T-helper 2 cell treated with Interferon-gamma antibody and Interleukin-4, amounts not matched to agents 100 ng/mL and 5 ng/mL, for 36 hours (primary cell): ENCODE results near the gene TLX1. TPM values are rescaled to one million over a fixed set of nuclear protein-coding genes. Genes with fewer than 3 reads are reported as not detected.

Source experiments
- intact Hi-C: fragments of 100-400 bp; cut with micrococcal nuclease; formaldehyde crosslinking; loops from one replicate; pipeline ENCODE4 v1.15.1; 2023
- total RNA-seq: library from RNA; stranded (reverse); gene quantifications from 2 replicates; pipeline ENCODE4 v1.2.3, GENCODE V29; 2022

The TLX1 gene
- total RNA-seq: not detected in 2 replicates

GRCh38 chr10:101130984-101131961, at the start of gene TLX1:
TSS of gene TLX1 (plus strand) at chr10:101131300. CDS start at chr10:101131542, 242 bp downstream.
- intact Hi-C loops: loop anchor here (2.0 to 10.0 kb wide), 5 partner anchors 16 to 399 kb away; partner anchors contain the start of genes LBX1 and PAX2

GRCh38 chr10:101085846-101086245, 45.3 kb upstream of the TLX1 start:
- intact Hi-C loops: no loop called here

- intact Hi-C loops: no loop called here
Observed at GRCh38 chr10:101087376-101087775, 43.7 kb upstream of the TLX1 start.

- intact Hi-C loops: no loop called here
Observed at GRCh38 chr10:101087965-101088364, 43.1 kb upstream of the TLX1 start.

- intact Hi-C loops: no loop called here
Observed at GRCh38 chr10:101089520-101090299, 41.4 kb upstream of the TLX1 start.

GRCh38 chr10:101090597-101090996, 40.5 kb upstream of the TLX1 start:
- intact Hi-C loops: no loop called here

GRCh38 chr10:101091546-101092290, 39.4 kb upstream of the TLX1 start:
- intact Hi-C loops: no loop called here

- intact Hi-C loops: no loop called here
Observed at GRCh38 chr10:101092881-101093354, 38.2 kb upstream of the TLX1 start.

- intact Hi-C loops: no loop called here
Observed at GRCh38 chr10:101094121-101094879, 36.8 kb upstream of the TLX1 start.

- intact Hi-C loops: loop anchor here (1.0 kb wide), 1 partner anchor 47 kb away; no protein-coding TSS in a partner anchor
Observed at GRCh38 chr10:101095004-101095403, 36.1 kb upstream of the TLX1 start.

GRCh38 chr10:101095550-101096213, 35.4 kb upstream of the TLX1 start:
- intact Hi-C loops: loop anchor here (1.0 kb wide), 1 partner anchor 47 kb away; no protein-coding TSS in a partner anchor

GRCh38 chr10:101096378-101096777, 34.7 kb upstream of the TLX1 start:
- intact Hi-C loops: no loop called here

GRCh38 chr10:101097881-101098280, 33.2 kb upstream of the TLX1 start:
- intact Hi-C loops: no loop called here

GRCh38 chr10:101099901-101100300, 31.2 kb upstream of the TLX1 start:
- intact Hi-C loops: no loop called here

- intact Hi-C loops: no loop called here
Observed at GRCh38 chr10:101101372-101101881, 29.7 kb upstream of the TLX1 start.

- intact Hi-C loops: no loop called here
Observed at GRCh38 chr10:101103430-101103829, 27.7 kb upstream of the TLX1 start.

GRCh38 chr10:101106351-101106750, 24.7 kb upstream of the TLX1 start:
- intact Hi-C loops: no loop called here

- intact Hi-C loops: no loop called here
Observed at GRCh38 chr10:101107771-101108170, 23.3 kb upstream of the TLX1 start.

GRCh38 chr10:101110856-101111523, 20.1 kb upstream of the TLX1 start:
- intact Hi-C loops: no loop called here
